Adrenal gland (tissue), 12 donors: ENCODE results near the gene REC8. TPM values are rescaled to one million over a fixed set of nuclear protein-coding genes. Genes with fewer than 3 reads are reported as not detected.

ENCODE experiments used
- DNase-seq, 7 donors: peaks; one replicate each; pipeline ENCODE4 v3.0.0-alpha.2; 2019 to 2020
- H3K27ac ChIP-seq, 5 donors: fragments of 200-600 bp; sonication (generic) in 4 of 5; 1 replicate in 3 of 5; 2 replicates in 2 of 5; pipeline versions ENCODE4 v1.5.1 to v1.8.0; 2016 to 2020; ENCODE audit warnings: mild to moderate bottlenecking in 1 of 5
- H3K27me3 ChIP-seq: fragments of 200-600 bp; 2 replicates; pipeline ENCODE4 v1.8.0; 2021
- H3K36me3 ChIP-seq, 2 donors: fragments of 200-600 bp; replicated peaks in 1 of 2; 1 replicate in 1 of 2; 2 replicates in 1 of 2; pipeline versions ENCODE4 v1.5.1 to v1.8.0; 2018 to 2022
- H3K4me1 ChIP-seq, 2 donors: fragments of 200-600 bp; replicated peaks in 1 of 2; 1 replicate in 1 of 2; 2 replicates in 1 of 2; pipeline versions ENCODE4 v1.5.1 to v1.8.0; 2018 to 2021
- H3K4me3 ChIP-seq, 4 donors: fragments of 200-600 bp; sonication (generic) in 3 of 4; one replicate each; pipeline ENCODE4 v1.5.1; 2016 to 2018
- H3K9me3 ChIP-seq, 3 donors: fragments of 200-600 bp; sonication (generic) in 1 of 3; replicated peaks in 1 of 3; 1 replicate in 2 of 3; 2 replicates in 1 of 3; pipeline versions ENCODE4 v1.5.1 to v1.8.0; 2016 to 2021
- POLR2A ChIP-seq, 2 donors: fragments of 450-650 bp; IDR thresholded peaks; one replicate each; pipeline ENCODE4 v1.6.1; 2017; ENCODE audit warnings: antibody characterized with exemption in 2 of 2, mild to moderate bottlenecking in 2 of 2, moderate library complexity in 1 of 2
- WGBS, 4 donors: extraction: QIAGEN DNeasy Blood & Tissue Kit in 2 of 4; methylation state at CpG; one replicate each; pipeline versions ENCODE4 v1.1.5 to v1.1.7; 2013 to 2017; 5-methylcytosine and 5-hydroxymethylcytosine counted together
- intact Hi-C, 2 donors: fragments of 100-400 bp; cut with DNase I; formaldehyde crosslinking; loops; one replicate each; pipeline versions ENCODE4 v1.14.1 to v1.15.0; 2022 to 2023
- polyA plus RNA-seq, 3 donors: library from polyadenylated mRNA; stranded (reverse); fragments of 200-250 nt in 2 of 3; fragments of 350-450 nt in 1 of 3; fragmentation: Illumina TruSeq in 1 of 3; extraction: RNeasy Lipid Tissue Mini Kit (QIAGEN cat#74804) in 1 of 3; gene quantifications; one replicate each; pipeline ENCODE4 v1.2.3, GENCODE V29; 2013 to 2014
- total RNA-seq, 9 donors: library from RNA; depleted of rRNA in 4 of 9; stranded (reverse); fragments of >200 nt in 4 of 9; fragments of 120-200 nt in 1 of 9; fragmentation: NEBNext Ultra II Directional in 1 of 9; extraction: Animal tissue kit (Norgen Biotek cat#: 25700) in 1 of 9; gene quantifications; one replicate each; pipeline versions ENCODE4 v1.1.0 to v1.2.4, GENCODE V29; 2013 to 2023
- TF ChIP-seq, protein P1 (sequence below), 6 experiments: fragments of 450-650 bp in 4 of 6; fragments of 200-600 bp in 2 of 6; sonication (generic) in 1 of 6; IDR thresholded peaks; 1 replicate in 5 of 6; 2 replicates in 1 of 6; pipeline versions ENCODE4 v1.5.1 to v1.8.0; 2016 to 2021; ENCODE audit warnings: antibody characterized with exemption in 6 of 6, mild to moderate bottlenecking in 2 of 6, moderate library complexity in 1 of 6
- donor health status: healthy with polysubstance abuse.
- donor health status: Bipolar disorder and iron deficiency.
- donor health status: DM: yes; HTN: yes; CAD: no.
- donor health status: DM: no; HTN: no; CAD: no.
- donor health status: DM: no; HTN: no; CAD: no.
- donor health status: DM: yes; HTN: yes; CAD: no.

REC8 gene
- total and polyA plus RNA-seq, 12 donors = 1.3 to 111 (median 11.4) TPM

- Histone ChIP-seq H3K9me3 (no peaks in the 10 kb centered on the region), H3K36me3 (peaks cover 0 to 50% of the 10 kb centered on the region in 2 donors), H3K27ac (no peak overlapping the region), H3K27me3 (no peaks in the 10 kb centered on the region), H3K4me3 (no peak overlapping the region), H3K4me1 (peaks cover 0 to 4% of the 10 kb centered on the region in 2 donors)
- 80 to 91% (median 88%) methylated on average over 8 to 9 of the region's 9 CpGs for WGBS, 4 donors
- no peak for DNase-seq
- TF ChIP-seq, protein P1, sequence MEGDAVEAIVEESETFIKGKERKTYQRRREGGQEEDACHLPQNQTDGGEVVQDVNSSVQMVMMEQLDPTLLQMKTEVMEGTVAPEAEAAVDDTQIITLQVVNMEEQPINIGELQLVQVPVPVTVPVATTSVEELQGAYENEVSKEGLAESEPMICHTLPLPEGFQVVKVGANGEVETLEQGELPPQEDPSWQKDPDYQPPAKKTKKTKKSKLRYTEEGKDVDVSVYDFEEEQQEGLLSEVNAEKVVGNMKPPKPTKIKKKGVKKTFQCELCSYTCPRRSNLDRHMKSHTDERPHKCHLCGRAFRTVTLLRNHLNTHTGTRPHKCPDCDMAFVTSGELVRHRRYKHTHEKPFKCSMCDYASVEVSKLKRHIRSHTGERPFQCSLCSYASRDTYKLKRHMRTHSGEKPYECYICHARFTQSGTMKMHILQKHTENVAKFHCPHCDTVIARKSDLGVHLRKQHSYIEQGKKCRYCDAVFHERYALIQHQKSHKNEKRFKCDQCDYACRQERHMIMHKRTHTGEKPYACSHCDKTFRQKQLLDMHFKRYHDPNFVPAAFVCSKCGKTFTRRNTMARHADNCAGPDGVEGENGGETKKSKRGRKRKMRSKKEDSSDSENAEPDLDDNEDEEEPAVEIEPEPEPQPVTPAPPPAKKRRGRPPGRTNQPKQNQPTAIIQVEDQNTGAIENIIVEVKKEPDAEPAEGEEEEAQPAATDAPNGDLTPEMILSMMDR (IDR thresholded peaks at IDR 0.05) = no peak
- no peak for TF ChIP-seq POLR2A (IDR thresholded peaks at IDR 0.05)
- intact Hi-C loops = no loop called here
These were observed 48.2 kb upstream of the REC8 start for GRCh38 chr14:24123424-24124417.

DNA sequence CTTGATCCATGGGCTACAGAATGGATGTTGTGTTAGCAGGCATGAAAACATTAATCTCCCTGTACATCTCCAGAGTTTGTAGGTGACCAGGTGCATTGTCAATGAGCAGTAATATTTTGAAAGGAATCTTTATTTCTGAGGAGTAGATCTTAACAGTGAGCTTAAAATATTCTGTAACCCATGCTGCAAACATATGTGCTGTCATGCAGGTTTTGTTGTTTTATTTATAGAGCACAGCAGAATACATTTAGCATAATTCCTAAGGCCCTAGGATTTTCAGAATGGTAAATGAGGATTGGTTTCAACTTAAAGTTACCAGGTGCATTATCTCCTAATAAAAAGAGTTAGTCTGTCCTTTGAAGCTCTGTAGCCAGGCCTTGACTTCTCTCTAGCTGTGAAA is 44.9 kb upstream of the REC8 start:
- TF ChIP-seq, protein P1 (IDR thresholded peaks at IDR 0.05) = no peak
- TF ChIP-seq POLR2A (IDR thresholded peaks at IDR 0.05) = no peak
- H3K4me1 ChIP-seq = peaks cover 16 to 21% of the 10 kb centered on the region in 2 donors
- H3K36me3 ChIP-seq = peaks cover 0 to 18% of the 10 kb centered on the region in 2 donors
- H3K4me3 ChIP-seq = no peak overlapping the region
- intact Hi-C loops = no loop called here
- H3K27me3 ChIP-seq = no peaks in the 10 kb centered on the region
- DNase-seq = no peak
- H3K27ac ChIP-seq = no peak overlapping the region
- no peaks in the 10 kb centered on the region for H3K9me3 ChIP-seq

DNA sequence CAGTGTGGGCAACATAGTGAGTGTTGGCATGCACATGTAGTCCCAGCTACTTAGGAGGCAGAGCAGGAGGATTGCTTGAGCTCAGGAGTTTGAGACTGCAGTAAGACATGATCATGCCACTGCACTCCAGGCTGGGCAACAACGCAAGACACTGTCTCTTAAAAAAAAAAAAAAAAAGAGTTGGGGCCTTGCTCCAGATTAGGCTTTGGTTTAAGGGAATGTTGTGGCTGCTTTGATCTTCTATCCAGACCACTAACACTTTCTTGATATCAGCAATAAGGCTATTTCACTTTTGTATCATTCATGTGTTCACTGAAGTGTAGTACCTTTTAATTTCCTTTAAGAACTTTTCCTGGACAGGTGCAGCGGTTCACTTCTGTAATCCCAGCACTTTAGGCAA is 44.2 kb upstream of the REC8 start:
- intact Hi-C loops = no loop called here
- H3K36me3 ChIP-seq = peaks cover 0 to 10% of the 10 kb centered on the region in 2 donors
- WGBS, 4 donors = 66 to 86% (median 79%) methylated on average over 2 of the region's 2 CpGs

GRCh38 chr14:24129410-24129998 is 42.4 kb upstream of the REC8 start:
- no peak overlapping the region for H3K4me3 ChIP-seq
- H3K36me3 ChIP-seq = no peaks in the 10 kb centered on the region
- TF ChIP-seq POLR2A (IDR thresholded peaks at IDR 0.05) = no peak
- TF ChIP-seq, protein P1 (IDR thresholded peaks at IDR 0.05) = no peak
- no peaks in the 10 kb centered on the region for H3K9me3 ChIP-seq
- no peak overlapping the region for H3K27ac ChIP-seq
- peaks cover 18 to 24% of the 10 kb centered on the region in 2 donors for H3K4me1 ChIP-seq
- DNase-seq = no peak
- H3K27me3 ChIP-seq = no peaks in the 10 kb centered on the region
- 88 to 95% (median 94%) methylated on average over 8 of the region's 8 CpGs for WGBS, 4 donors
- intact Hi-C loops = no loop called here

More for the DNA sequence above, 44.2 kb upstream of the REC8 start:
- H3K27ac ChIP-seq = peak overlapping the region in 1 of 5 donors; percentile 45
- H3K4me1 ChIP-seq = peaks cover 18 to 24% of the 10 kb centered on the region in 2 donors
- TF ChIP-seq POLR2A (IDR thresholded peaks at IDR 0.05) = no peak
- TF ChIP-seq, protein P1 (IDR thresholded peaks at IDR 0.05) = no peak
- DNase-seq = no peak
- H3K27me3 ChIP-seq = no peaks in the 10 kb centered on the region
- no peak overlapping the region for H3K4me3 ChIP-seq
- no peaks in the 10 kb centered on the region for H3K9me3 ChIP-seq
